ENCODE results near the gene ATG12.
A peak's percentile ranks its signal among the peaks of the same experiment; 100 is the strongest.

Gene ATG12

GRCh38 chr5:115849258-115849798, 8.0 kb upstream of the ATG12 start:
- H3K79me1 ChIP-seq (ENCODE audit: low read length): peaks cover 5% of the 10 kb centered on the region
- no peak overlapping the region for H2BK15ac ChIP-seq (replicated peaks; ENCODE audit: low read depth)
- no peak overlapping the region for H2AK5ac ChIP-seq (ENCODE audit: low read length)
- H3K4me2 ChIP-seq (ENCODE audit: low read length): no peak overlapping the region
- no peaks in the 10 kb centered on the region for H3K36me3 ChIP-seq (ENCODE audit: control insufficient read depth, insufficient read depth, low read length)
- H3K4me3 ChIP-seq (ENCODE audit: low read length): no peak overlapping the region
- no CpG with 5 or more reads among the region's 3 CpGs for WGBS (ENCODE audit: extremely low coverage, insufficient coverage, low lambda C conversion rate)
- no peak overlapping the region for H4K8ac ChIP-seq (ENCODE audit: low read depth, low read length)
- no peak overlapping the region for H3K18ac ChIP-seq (ENCODE audit: low read length)
- no peak overlapping the region for H3K9ac ChIP-seq (ENCODE audit: low read length)
- H3K27ac ChIP-seq (ENCODE audit: low read depth, low read length): no peak overlapping the region
- no peak overlapping the region for H3K4ac ChIP-seq (ENCODE audit: low read depth, low read length)
- H3K79me2 ChIP-seq (ENCODE audit: control insufficient read depth, insufficient read depth, low read length): peaks cover 5% of the 10 kb centered on the region
- no peak overlapping the region for H2BK5ac ChIP-seq (ENCODE audit: low read length)
- no peak overlapping the region for H4K5ac ChIP-seq (ENCODE audit: low read length)
- no peak overlapping the region for H3K56ac ChIP-seq (ENCODE audit: low read length)
- H3K4me1 ChIP-seq (ENCODE audit: control insufficient read depth, low read depth, low read length): no peaks in the 10 kb centered on the region
- H3K27me3 ChIP-seq (ENCODE audit: insufficient read depth, low read length, poor library complexity): no peaks in the 10 kb centered on the region
- H3K23ac ChIP-seq (ENCODE audit: low read length): no peak overlapping the region
- DNase-seq: no peak
- H2BK120ac ChIP-seq (ENCODE audit: low read depth, low read length): no peak overlapping the region

- Histone ChIP-seq H2BK15ac (replicated peaks; ENCODE audit: low read depth) (no peak overlapping the region), H3K27ac (ENCODE audit: low read depth, low read length) (no peak overlapping the region), H3K4me1 (ENCODE audit: control insufficient read depth, low read depth, low read length) (peaks cover 2% of the 10 kb centered on the region), H4K8ac (ENCODE audit: low read depth, low read length) (no peak overlapping the region), H3K36me3 (ENCODE audit: control insufficient read depth, insufficient read depth, low read length) (no peaks in the 10 kb centered on the region), H3K23ac (ENCODE audit: low read length) (no peak overlapping the region), H3K18ac (ENCODE audit: low read length) (no peak overlapping the region), H2BK120ac (ENCODE audit: low read depth, low read length) (no peak overlapping the region), H3K4me3 (ENCODE audit: low read length) (no peak overlapping the region), H2BK5ac (ENCODE audit: low read length) (no peak overlapping the region), H3K79me1 (ENCODE audit: low read length) (peaks cover 11% of the 10 kb centered on the region), H4K5ac (ENCODE audit: low read length) (no peak overlapping the region), H3K4ac (ENCODE audit: low read depth, low read length) (no peak overlapping the region), H3K79me2 (ENCODE audit: control insufficient read depth, insufficient read depth, low read length) (peaks cover 16% of the 10 kb centered on the region), H2AK5ac (ENCODE audit: low read length) (no peak overlapping the region), H3K27me3 (ENCODE audit: insufficient read depth, low read length, poor library complexity) (no peaks in the 10 kb centered on the region), H3K56ac (ENCODE audit: low read length) (no peak overlapping the region), H3K9ac (ENCODE audit: low read length) (no peak overlapping the region), H3K4me2 (ENCODE audit: low read length) (no peak overlapping the region)
- 100% methylated on average over 1 of the region's 7 CpGs for WGBS (ENCODE audit: extremely low coverage, insufficient coverage, low lambda C conversion rate)
- no peak for DNase-seq
Measured at GRCh38 chr5:115847290-115847689, 5.9 kb upstream of the ATG12 start.

- no peak overlapping the region for H4K5ac ChIP-seq (ENCODE audit: low read length)
- peaks cover 9% of the 10 kb centered on the region for H3K79me1 ChIP-seq (ENCODE audit: low read length)
- H3K56ac ChIP-seq (ENCODE audit: low read length): no peak overlapping the region
- no peak overlapping the region for H3K27ac ChIP-seq (ENCODE audit: low read depth, low read length)
- no peak overlapping the region for H3K4ac ChIP-seq (ENCODE audit: low read depth, low read length)
- no peak overlapping the region for H2BK15ac ChIP-seq (replicated peaks; ENCODE audit: low read depth)
- no peak overlapping the region for H4K8ac ChIP-seq (ENCODE audit: low read depth, low read length)
- H2AK5ac ChIP-seq (ENCODE audit: low read length): no peak overlapping the region
- no peak overlapping the region for H3K9ac ChIP-seq (ENCODE audit: low read length)
- no peak overlapping the region for H3K23ac ChIP-seq (ENCODE audit: low read length)
- no peak overlapping the region for H2BK5ac ChIP-seq (ENCODE audit: low read length)
- no peaks in the 10 kb centered on the region for H3K27me3 ChIP-seq (ENCODE audit: insufficient read depth, low read length, poor library complexity)
- no peaks in the 10 kb centered on the region for H3K36me3 ChIP-seq (ENCODE audit: control insufficient read depth, insufficient read depth, low read length)
- no peak overlapping the region for H3K4me2 ChIP-seq (ENCODE audit: low read length)
- no CpG with 5 or more reads among the region's 7 CpGs for WGBS (ENCODE audit: extremely low coverage, insufficient coverage, low lambda C conversion rate)
- no peak overlapping the region for H3K4me3 ChIP-seq (ENCODE audit: low read length)
- H3K4me1 ChIP-seq (ENCODE audit: control insufficient read depth, low read depth, low read length): peaks cover 2% of the 10 kb centered on the region
- peaks cover 26% of the 10 kb centered on the region for H3K79me2 ChIP-seq (ENCODE audit: control insufficient read depth, insufficient read depth, low read length)
- H2BK120ac ChIP-seq (ENCODE audit: low read depth, low read length): no peak overlapping the region
- no peak overlapping the region for H3K18ac ChIP-seq (ENCODE audit: low read length)
- no peak for DNase-seq
Measured at GRCh38 chr5:115844321-115844817, 3.0 kb upstream of the ATG12 start.

GRCh38 chr5:115843444-115844130, 2.2 kb upstream of the ATG12 start:
- peaks cover 2% of the 10 kb centered on the region for H3K4me1 ChIP-seq (ENCODE audit: control insufficient read depth, low read depth, low read length)
- no peak overlapping the region for H4K8ac ChIP-seq (ENCODE audit: low read depth, low read length)
- H3K79me2 ChIP-seq (ENCODE audit: control insufficient read depth, insufficient read depth, low read length): peaks cover 29% of the 10 kb centered on the region
- H3K18ac ChIP-seq (ENCODE audit: low read length): no peak overlapping the region
- H3K23ac ChIP-seq (ENCODE audit: low read length): no peak overlapping the region
- H3K36me3 ChIP-seq (ENCODE audit: control insufficient read depth, insufficient read depth, low read length): no peaks in the 10 kb centered on the region
- H3K79me1 ChIP-seq (ENCODE audit: low read length): peaks cover 9% of the 10 kb centered on the region
- H3K27me3 ChIP-seq (ENCODE audit: insufficient read depth, low read length, poor library complexity): no peaks in the 10 kb centered on the region
- no peak overlapping the region for H3K9ac ChIP-seq (ENCODE audit: low read length)
- no peak overlapping the region for H3K4ac ChIP-seq (ENCODE audit: low read depth, low read length)
- H4K5ac ChIP-seq (ENCODE audit: low read length): no peak overlapping the region
- H2BK5ac ChIP-seq (ENCODE audit: low read length): no peak overlapping the region
- H2AK5ac ChIP-seq (ENCODE audit: low read length): no peak overlapping the region
- no peak overlapping the region for H3K4me2 ChIP-seq (ENCODE audit: low read length)
- H3K27ac ChIP-seq (ENCODE audit: low read depth, low read length): no peak overlapping the region
- DNase-seq: no peak
- H2BK15ac ChIP-seq (replicated peaks; ENCODE audit: low read depth): no peak overlapping the region
- no peak overlapping the region for H3K4me3 ChIP-seq (ENCODE audit: low read length)
- H2BK120ac ChIP-seq (ENCODE audit: low read depth, low read length): no peak overlapping the region
- H3K56ac ChIP-seq (ENCODE audit: low read length): no peak overlapping the region
- WGBS (ENCODE audit: extremely low coverage, insufficient coverage, low lambda C conversion rate): no CpG with 5 or more reads among the region's 6 CpGs

- no peak for DNase-seq
- no peak overlapping the region for H3K23ac ChIP-seq (ENCODE audit: low read length)
- H3K79me2 ChIP-seq (ENCODE audit: control insufficient read depth, insufficient read depth, low read length): peaks cover 31% of the 10 kb centered on the region
- no peak overlapping the region for H3K4me3 ChIP-seq (ENCODE audit: low read length)
- no peak overlapping the region for H3K4ac ChIP-seq (ENCODE audit: low read depth, low read length)
- H3K79me1 ChIP-seq (ENCODE audit: low read length): peaks cover 9% of the 10 kb centered on the region
- no peak overlapping the region for H3K18ac ChIP-seq (ENCODE audit: low read length)
- no peaks in the 10 kb centered on the region for H3K36me3 ChIP-seq (ENCODE audit: control insufficient read depth, insufficient read depth, low read length)
- H2BK15ac ChIP-seq (replicated peaks; ENCODE audit: low read depth): no peak overlapping the region
- H4K5ac ChIP-seq (ENCODE audit: low read length): no peak overlapping the region
- no peak overlapping the region for H2BK120ac ChIP-seq (ENCODE audit: low read depth, low read length)
- peak overlapping the region; percentile 73 for H3K56ac ChIP-seq (ENCODE audit: low read length)
- peaks cover 2% of the 10 kb centered on the region for H3K4me1 ChIP-seq (ENCODE audit: control insufficient read depth, low read depth, low read length)
- H3K9ac ChIP-seq (ENCODE audit: low read length): peak overlapping the region; percentile 35
- no peak overlapping the region for H2AK5ac ChIP-seq (ENCODE audit: low read length)
- H3K4me2 ChIP-seq (ENCODE audit: low read length): peak overlapping the region; percentile 26
- H4K8ac ChIP-seq (ENCODE audit: low read depth, low read length): no peak overlapping the region
- no peak overlapping the region for H3K27ac ChIP-seq (ENCODE audit: low read depth, low read length)
- no peak overlapping the region for H2BK5ac ChIP-seq (ENCODE audit: low read length)
- 100% methylated on average over 1 of the region's 3 CpGs for WGBS (ENCODE audit: extremely low coverage, insufficient coverage, low lambda C conversion rate)
- H3K27me3 ChIP-seq (ENCODE audit: insufficient read depth, low read length, poor library complexity): no peaks in the 10 kb centered on the region
Measured at GRCh38 chr5:115842952-115843351, 1.6 kb upstream of the ATG12 start.
